ENCODE measurements around the gene SLC66A3. TPM values are rescaled to one million over a fixed set of nuclear protein-coding genes. Genes with fewer than 3 reads are reported as not detected.

SLC66A3 gene
- total and polyA plus RNA-seq, 2 donors (not counting 3 experiments of a cell fraction or from before 2014, with no cell fraction given): 14.3 to 31.4 TPM

DNA sequence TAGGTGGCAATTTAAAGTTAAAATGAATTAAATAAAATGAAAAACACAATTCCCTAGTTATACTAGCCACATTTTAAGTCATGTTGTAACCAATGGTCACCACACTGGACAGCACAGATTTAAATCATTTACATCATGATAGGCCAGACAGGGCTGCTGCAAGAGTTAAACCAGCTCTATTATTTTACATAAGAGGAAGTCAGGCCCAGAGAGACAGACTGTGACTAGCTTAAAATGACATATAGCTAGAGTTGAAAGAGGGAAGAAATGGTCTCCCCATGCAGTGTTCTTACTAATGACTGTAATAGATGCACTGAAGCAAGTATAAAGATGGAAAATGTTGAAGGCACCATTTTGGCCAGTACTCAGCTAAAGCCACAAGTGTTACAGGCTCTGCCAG lies 69.6 kb downstream of the SLC66A3 start:
- FAIRE-seq: no peak
- no peak overlapping the region for H3K9ac ChIP-seq (replicated peaks; ENCODE audit: extremely low read depth, insufficient read depth, low read length)
- POLR2A ChIA-PET: no interaction called here
- intact Hi-C loops (cut with micrococcal nuclease): no loop called here
- H3K27me3 ChIP-seq (ENCODE audit: control insufficient read depth in 2 of 2, insufficient read depth in 2 of 2, low read length in 2 of 2): no peaks in the 10 kb centered on the region
- H3K4me3 ChIP-seq (replicated peaks in 1 of 3; ENCODE audit: insufficient read depth in 1 of 3, low read depth in 1 of 3, low read length in 3 of 3): no peak overlapping the region
- no peak for DNase-seq (ENCODE audit: low read depth, low spot score)
- no peaks in the 10 kb centered on the region for H3K9me3 ChIP-seq (replicated peaks; ENCODE audit: control insufficient read depth, insufficient read depth, low read length)
- H4K20me1 ChIP-seq (replicated peaks; ENCODE audit: control insufficient read depth, extremely low read depth, insufficient read depth, low read length): no peaks in the 10 kb centered on the region
- dilution Hi-C loops (cut with MboI; ENCODE audit: extremely low pct_ligation_motif_present, low sequenced_read_pairs): no loop called here
- no peak overlapping the region for H3K4me2 ChIP-seq (ENCODE audit: insufficient read depth, low read length)
- TF ChIP-seq GATA2 (IDR thresholded peaks at IDR 0.05; ENCODE audit: insufficient read depth, insufficient read length, low read depth, low read length) (no peak), MYC (IDR thresholded peaks at IDR 0.05; ENCODE audit: low read depth, low read length) (no peak), JUN (IDR thresholded peaks at IDR 0.05; ENCODE audit: borderline replicate concordance, insufficient read depth, insufficient read length, low read depth) (no peak)
- no peak overlapping the region for H2AFZ ChIP-seq (ENCODE audit: low read depth, low read length)
- no peak overlapping the region for H3K27ac ChIP-seq (ENCODE audit: insufficient read depth, low read depth, low read length)
- no peaks in the 10 kb centered on the region for H3K9me1 ChIP-seq (replicated peaks; ENCODE audit: control insufficient read depth, extremely low read depth, insufficient read depth, low read length)
- no TSS peak for BruUV-seq (replicated peaks)
- H3K79me2 ChIP-seq (ENCODE audit: control insufficient read depth, insufficient read depth, low read length): peaks cover 4% of the 10 kb centered on the region
- peaks cover 9% of the 10 kb centered on the region for H3K4me1 ChIP-seq (ENCODE audit: control insufficient read depth, extremely low read depth, insufficient read depth, low read length)
- H3K36me3 ChIP-seq (ENCODE audit: control insufficient read depth in 2 of 2, extremely low read depth in 1 of 2, insufficient read depth in 2 of 2, low read length in 2 of 2): peaks cover 0 to 2% of the 10 kb centered on the region in 2 experiments
- CTCF ChIA-PET: interaction anchor here (0.6 to 2.6 kb wide), 4 partner anchors 15 to 222 kb away, joined by 3 to 13 read pairs (median 8); a partner anchor contains a TSS

DNA sequence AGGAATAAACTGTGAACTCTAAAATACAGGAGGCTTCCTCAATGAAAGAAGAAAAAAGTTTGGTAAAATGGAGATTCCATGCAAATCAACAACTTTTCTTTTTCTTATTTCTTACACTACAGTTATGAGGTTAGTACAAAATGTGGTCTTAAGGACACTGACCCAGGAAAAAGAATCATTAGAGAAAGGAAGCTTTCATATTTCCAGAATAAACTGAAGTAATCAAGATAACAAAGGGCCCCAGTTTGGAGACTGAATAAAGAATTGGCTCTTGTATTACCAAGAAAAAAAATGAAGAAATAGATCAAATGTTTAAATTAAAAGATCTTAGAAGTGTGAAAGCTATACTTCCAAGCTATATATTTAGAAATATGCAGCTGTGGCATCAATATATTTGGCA lies 72.3 kb downstream of the SLC66A3 start:
- H3K9me1 ChIP-seq (replicated peaks; ENCODE audit: control insufficient read depth, extremely low read depth, insufficient read depth, low read length): no peaks in the 10 kb centered on the region
- no peak overlapping the region for H2AFZ ChIP-seq (ENCODE audit: low read depth, low read length)
- no peak overlapping the region for H3K4me3 ChIP-seq (replicated peaks in 1 of 3; ENCODE audit: insufficient read depth in 1 of 3, low read depth in 1 of 3, low read length in 3 of 3)
- no peak for TF ChIP-seq EZH2 (IDR thresholded peaks at IDR 0.05; ENCODE audit: borderline replicate concordance, low read depth, low read length, severe bottlenecking)
- TF ChIP-seq POLR2A (IDR thresholded peaks at IDR 0.05; ENCODE audit: low read depth, low read length): no peak
- TF ChIP-seq GATA2 (IDR thresholded peaks at IDR 0.05; ENCODE audit: insufficient read depth, insufficient read length, low read depth, low read length): no peak
- TF ChIP-seq FOS (IDR thresholded peaks at IDR 0.05; ENCODE audit: borderline replicate concordance, insufficient read depth, low read length): no peak
- TF ChIP-seq, protein P1, sequence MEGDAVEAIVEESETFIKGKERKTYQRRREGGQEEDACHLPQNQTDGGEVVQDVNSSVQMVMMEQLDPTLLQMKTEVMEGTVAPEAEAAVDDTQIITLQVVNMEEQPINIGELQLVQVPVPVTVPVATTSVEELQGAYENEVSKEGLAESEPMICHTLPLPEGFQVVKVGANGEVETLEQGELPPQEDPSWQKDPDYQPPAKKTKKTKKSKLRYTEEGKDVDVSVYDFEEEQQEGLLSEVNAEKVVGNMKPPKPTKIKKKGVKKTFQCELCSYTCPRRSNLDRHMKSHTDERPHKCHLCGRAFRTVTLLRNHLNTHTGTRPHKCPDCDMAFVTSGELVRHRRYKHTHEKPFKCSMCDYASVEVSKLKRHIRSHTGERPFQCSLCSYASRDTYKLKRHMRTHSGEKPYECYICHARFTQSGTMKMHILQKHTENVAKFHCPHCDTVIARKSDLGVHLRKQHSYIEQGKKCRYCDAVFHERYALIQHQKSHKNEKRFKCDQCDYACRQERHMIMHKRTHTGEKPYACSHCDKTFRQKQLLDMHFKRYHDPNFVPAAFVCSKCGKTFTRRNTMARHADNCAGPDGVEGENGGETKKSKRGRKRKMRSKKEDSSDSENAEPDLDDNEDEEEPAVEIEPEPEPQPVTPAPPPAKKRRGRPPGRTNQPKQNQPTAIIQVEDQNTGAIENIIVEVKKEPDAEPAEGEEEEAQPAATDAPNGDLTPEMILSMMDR (IDR thresholded peaks at IDR 0.05; ENCODE audit: extremely low read depth in 1 of 2, insufficient read depth in 1 of 2, low read depth in 1 of 2, low read length in 2 of 2): no peak
- TF ChIP-seq JUN (IDR thresholded peaks at IDR 0.05; ENCODE audit: borderline replicate concordance, insufficient read depth, insufficient read length, low read depth): no peak
- TF ChIP-seq, protein P2, sequence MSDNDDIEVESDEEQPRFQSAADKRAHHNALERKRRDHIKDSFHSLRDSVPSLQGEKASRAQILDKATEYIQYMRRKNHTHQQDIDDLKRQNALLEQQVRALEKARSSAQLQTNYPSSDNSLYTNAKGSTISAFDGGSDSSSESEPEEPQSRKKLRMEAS (IDR thresholded peaks at IDR 0.05; ENCODE audit: insufficient read depth, insufficient read length): no peak
- no peak for TF ChIP-seq POLR2AphosphoS5 (IDR thresholded peaks at IDR 0.05; ENCODE audit: insufficient read depth, low read depth, low read length)
- TF ChIP-seq MYC (IDR thresholded peaks at IDR 0.05; ENCODE audit: low read depth, low read length): no peak
- no TSS peak for BruUV-seq (replicated peaks)
- ChIA-PET CTCF (interaction anchor here (0.7 to 9.4 kb wide), 4 partner anchors 11 to 395 kb away, joined by 3 to 364 read pairs (median 18); a partner anchor contains a TSS), POLR2A (no interaction called here)
- peaks cover 7% of the 10 kb centered on the region for H3K79me2 ChIP-seq (ENCODE audit: control insufficient read depth, insufficient read depth, low read length)
- no peaks in the 10 kb centered on the region for H3K27me3 ChIP-seq (ENCODE audit: control insufficient read depth in 2 of 2, insufficient read depth in 2 of 2, low read length in 2 of 2)
- no peaks in the 10 kb centered on the region for H3K9me3 ChIP-seq (replicated peaks; ENCODE audit: control insufficient read depth, insufficient read depth, low read length)
- no peaks in the 10 kb centered on the region for H4K20me1 ChIP-seq (replicated peaks; ENCODE audit: control insufficient read depth, extremely low read depth, insufficient read depth, low read length)
- no peak overlapping the region for H3K9ac ChIP-seq (replicated peaks; ENCODE audit: extremely low read depth, insufficient read depth, low read length)
- H3K4me2 ChIP-seq (ENCODE audit: insufficient read depth, low read length): no peak overlapping the region
- DNase-seq (ENCODE audit: low read depth, low spot score) (no peak), FAIRE-seq (no peak)
- H3K36me3 ChIP-seq (ENCODE audit: control insufficient read depth in 2 of 2, extremely low read depth in 1 of 2, insufficient read depth in 2 of 2, low read length in 2 of 2): no peaks in the 10 kb centered on the region
- dilution Hi-C loops (cut with MboI; ENCODE audit: extremely low pct_ligation_motif_present, low sequenced_read_pairs) (no loop called here), intact Hi-C loops (cut with micrococcal nuclease) (no loop called here)
- no peak overlapping the region for H3K27ac ChIP-seq (ENCODE audit: insufficient read depth, low read depth, low read length)
- H3K4me1 ChIP-seq (ENCODE audit: control insufficient read depth, extremely low read depth, insufficient read depth, low read length): peaks cover 9% of the 10 kb centered on the region
